Naive thymus-derived CD8-positive, alpha-beta T cell (primary cell): ENCODE data around the gene ZNF532. TPM values are rescaled to one million over a fixed set of nuclear protein-coding genes. Genes with fewer than 3 reads are reported as not detected.
"Not testable (repeated sequence)": the region's sequence is repeated elsewhere in the genome, so short reads cannot be mapped to it uniquely, and the experiment has no call there.

ENCODE experiments used
- ATAC-seq, 2 donors: fragments of 150-1000 bp; cut with Tn5 transposase in 1 of 2; sonication (Bioruptor Pico), chemical (Tn5 transposase) in 1 of 2; 1 replicate in 1 of 2; 2 replicates in 1 of 2; pipeline ENCODE4 v1.10.0; 2021; ENCODE audit warnings: mild to moderate bottlenecking in 2 of 2, moderate library complexity in 2 of 2
- POLR2A ChIA-PET: fragments of 350-600 bp; sonication (Branson Sonifier 250); formaldehyde crosslinking; loops from one replicate; lab custom pipeline; 2021; ENCODE audit warnings: antibody characterized with exemption; lab: Charles Lee
- DNase-seq, 10 donors: peaks; one replicate each; pipeline versions ENCODE4 v3.0.0 to v3.0.0-alpha.2; 2020 to 2022
- H3K27ac Mint-ChIP-seq, 10 donors: one replicate each; pipeline ENCODE4 v1.8.0; 2020 to 2022; ENCODE audit warnings: mild to moderate bottlenecking in 10 of 10, mixed read lengths in 10 of 10, moderate library complexity in 4 of 10, inconsistent platforms in 1 of 10
- H3K27me3 Mint-ChIP-seq, 5 donors: one replicate each; pipeline ENCODE4 v1.8.0; 2021 to 2022; ENCODE audit warnings: mixed read lengths in 5 of 5
- H3K36me3 Mint-ChIP-seq, 3 donors: one replicate each; pipeline ENCODE4 v1.8.0; 2020 to 2022; ENCODE audit warnings: mixed read lengths in 3 of 3, mild to moderate bottlenecking in 2 of 3, inconsistent platforms in 1 of 3
- H3K4me1 Mint-ChIP-seq, 4 donors: one replicate each; pipeline ENCODE4 v1.8.0; 2021 to 2022; ENCODE audit warnings: mixed read lengths in 4 of 4
- H3K4me3 Mint-ChIP-seq, 10 donors: one replicate each; pipeline ENCODE4 v1.8.0; 2020 to 2022; ENCODE audit warnings: mild to moderate bottlenecking in 10 of 10, mixed read lengths in 10 of 10, moderate library complexity in 6 of 10, inconsistent platforms in 1 of 10
- H3K9me3 Mint-ChIP-seq, 9 donors: one replicate each; pipeline ENCODE4 v1.8.0; 2020 to 2022; ENCODE audit warnings: mixed read lengths in 9 of 9, mild to moderate bottlenecking in 3 of 9, inconsistent platforms in 1 of 9, moderate library complexity in 1 of 9
- polyA plus RNA-seq, 3 donors: library from polyadenylated mRNA; unstranded; fragments of 300-500 nt; fragmentation: Illumina TruSeq; gene quantifications; one replicate each; pipeline ENCODE4 v1.2.3, GENCODE V29; 2021
- total RNA-seq, 8 experiments: library from RNA in 2 of 8; stranded (reverse) in 2 of 8; gene quantifications; one replicate each; pipeline ENCODE4 v1.2.3 and lab custom pipeline; 2021 to 2026

ZNF532 gene
- total and polyA plus RNA-seq, 5 experiments from 2014 or later = 0.07 to 7.8 (median 3.8) TPM; not detected in 1

GRCh38 chr18:58851856-58852255 is 12.8 kb upstream of the ZNF532 start:
- POLR2A ChIA-PET = no interaction called here
- ATAC-seq (no peak), DNase-seq (no peak)
- Mint-ChIP-seq H3K36me3 (peaks cover 0 to 9% (median 0%) of the 10 kb centered on the region in 3 donors), H3K27ac (peak overlapping the region in 1 of 10 donors; percentile 30), H3K27me3 (peaks cover 36 to 64% (median 41%) of the 10 kb centered on the region in 5 donors), H3K4me1 (peaks cover 0 to 5% (median 0%) of the 10 kb centered on the region in 4 donors), H3K9me3 (peaks cover 0 to 14% (median 0%) of the 10 kb centered on the region in 9 donors), H3K4me3 (no peak overlapping the region)

- Mint-ChIP-seq H3K9me3 (peaks cover 0 to 11% (median 0%) of the 10 kb centered on the region in 9 donors), H3K36me3 (peaks cover 0 to 8% (median 0%) of the 10 kb centered on the region in 3 donors), H3K4me3 (no peak overlapping the region), H3K27ac (no peak overlapping the region), H3K27me3 (peaks cover 36 to 58% (median 38%) of the 10 kb centered on the region in 5 donors), H3K4me1 (peaks cover 0 to 4% (median 0%) of the 10 kb centered on the region in 4 donors)
- DNase-seq (no peak), ATAC-seq (no peak)
- POLR2A ChIA-PET = no interaction called here
These were observed 12.0 kb upstream of the ZNF532 start for GRCh38 chr18:58852629-58853028.

GRCh38 chr18:58853561-58853960 is 11.1 kb upstream of the ZNF532 start:
- DNase-seq (no peak), ATAC-seq (no peak)
- POLR2A ChIA-PET = no interaction called here
- Mint-ChIP-seq H3K9me3 (peaks cover 0 to 4% (median 0%) of the 10 kb centered on the region in 9 donors), H3K27me3 (peaks cover 30 to 55% (median 35%) of the 10 kb centered on the region in 5 donors), H3K4me3 (no peak overlapping the region), H3K27ac (no peak overlapping the region), H3K36me3 (peaks cover 0 to 5% (median 0%) of the 10 kb centered on the region in 3 donors), H3K4me1 (no peaks in the 10 kb centered on the region)

GRCh38 chr18:58855521-58855920 is 9.2 kb upstream of the ZNF532 start:
- H3K4me1 Mint-ChIP-seq, DNase-seq, POLR2A ChIA-PET, ATAC-seq, H3K27ac Mint-ChIP-seq, H3K4me3 Mint-ChIP-seq, H3K36me3 Mint-ChIP-seq, H3K9me3 Mint-ChIP-seq: not testable (repeated sequence)
- H3K27me3 Mint-ChIP-seq = peaks cover 30 to 62% (median 35%) of the 10 kb centered on the region in 5 donors

GRCh38 chr18:58856881-58857280 is 7.8 kb upstream of the ZNF532 start:
- POLR2A ChIA-PET = no interaction called here
- H3K27me3 Mint-ChIP-seq = peaks cover 27 to 62% (median 37%) of the 10 kb centered on the region in 5 donors

GRCh38 chr18:58858591-58859468 is 5.8 kb upstream of the ZNF532 start:
- POLR2A ChIA-PET = no interaction called here
- no peak for DNase-seq
- Mint-ChIP-seq H3K36me3 (peaks cover 0 to 6% (median 0%) of the 10 kb centered on the region in 3 donors), H3K9me3 (peaks cover 0 to 2% (median 0%) of the 10 kb centered on the region in 9 donors), H3K4me1 (peaks cover 0 to 5% (median 2%) of the 10 kb centered on the region in 4 donors), H3K4me3 (no peak overlapping the region), H3K27ac (no peak overlapping the region), H3K27me3 (peaks cover 30 to 54% (median 38%) of the 10 kb centered on the region in 5 donors)
- ATAC-seq = no peak

More at GRCh38 chr18:58856881-58857280, 7.8 kb upstream of the ZNF532 start:
- DNase-seq (no peak), ATAC-seq (no peak)
- Mint-ChIP-seq H3K9me3 (peaks cover 0 to 2% (median 0%) of the 10 kb centered on the region in 9 donors), H3K4me1 (no peaks in the 10 kb centered on the region), H3K27ac (no peak overlapping the region), H3K4me3 (no peak overlapping the region), H3K36me3 (peaks cover 0 to 5% (median 0%) of the 10 kb centered on the region in 3 donors)

GRCh38 chr18:58859907-58860306 is 4.8 kb upstream of the ZNF532 start:
- POLR2A ChIA-PET = no interaction called here
- peaks cover 0 to 2% (median 0%) of the 10 kb centered on the region in 9 donors for H3K9me3 Mint-ChIP-seq

GRCh38 chr18:58860747-58861231 is 3.9 kb upstream of the ZNF532 start:
- H3K27me3 Mint-ChIP-seq = peaks cover 37 to 71% (median 50%) of the 10 kb centered on the region in 5 donors
- H3K9me3 Mint-ChIP-seq = peaks cover 0 to 2% (median 0%) of the 10 kb centered on the region in 9 donors
- POLR2A ChIA-PET = no interaction called here
- H3K4me3 Mint-ChIP-seq = no peak overlapping the region
- no peak overlapping the region for H3K27ac Mint-ChIP-seq
- H3K4me1 Mint-ChIP-seq = peaks cover 0 to 15% (median 7%) of the 10 kb centered on the region in 4 donors
- ATAC-seq (no peak), DNase-seq (no peak)
- peaks cover 0 to 6% (median 0%) of the 10 kb centered on the region in 3 donors for H3K36me3 Mint-ChIP-seq

More at GRCh38 chr18:58859907-58860306, 4.8 kb upstream of the ZNF532 start:
- peaks cover 0 to 13% (median 6%) of the 10 kb centered on the region in 4 donors for H3K4me1 Mint-ChIP-seq
- no peak overlapping the region for H3K27ac Mint-ChIP-seq
- ATAC-seq (no peak), DNase-seq (no peak)
- peaks cover 31 to 62% (median 42%) of the 10 kb centered on the region in 5 donors for H3K27me3 Mint-ChIP-seq
- H3K4me3 Mint-ChIP-seq = no peak overlapping the region
- peaks cover 0 to 6% (median 0%) of the 10 kb centered on the region in 3 donors for H3K36me3 Mint-ChIP-seq

GRCh38 chr18:58861353-58861752 is 3.3 kb upstream of the ZNF532 start:
- POLR2A ChIA-PET = no interaction called here
- no peak for DNase-seq
- Mint-ChIP-seq H3K9me3 (peaks cover 0 to 2% (median 0%) of the 10 kb centered on the region in 9 donors), H3K36me3 (peaks cover 0 to 6% (median 0%) of the 10 kb centered on the region in 3 donors), H3K27me3 (peaks cover 40 to 77% (median 54%) of the 10 kb centered on the region in 5 donors), H3K4me1 (peaks cover 0 to 15% (median 7%) of the 10 kb centered on the region in 4 donors), H3K27ac (no peak overlapping the region), H3K4me3 (peak overlapping the region in 1 of 10 donors; percentile 7)
- no peak for ATAC-seq

- H3K4me1 Mint-ChIP-seq = peaks cover 0 to 15% (median 7%) of the 10 kb centered on the region in 4 donors
- POLR2A ChIA-PET = no interaction called here
- DNase-seq (no peak), ATAC-seq (no peak)
- H3K9me3 Mint-ChIP-seq = peaks cover 0 to 2% (median 0%) of the 10 kb centered on the region in 9 donors
- peak overlapping the region in 3 of 10 donors; percentile 46 to 77 (median 46) for H3K4me3 Mint-ChIP-seq
- H3K36me3 Mint-ChIP-seq = peaks cover 0 to 6% (median 0%) of the 10 kb centered on the region in 3 donors
- H3K27ac Mint-ChIP-seq = no peak overlapping the region
- peaks cover 40 to 82% (median 58%) of the 10 kb centered on the region in 5 donors for H3K27me3 Mint-ChIP-seq
These were observed 2.8 kb upstream of the ZNF532 start for GRCh38 chr18:58861861-58862301.

- ATAC-seq (no peak), DNase-seq (no peak)
- POLR2A ChIA-PET = no interaction called here
- peaks cover 40 to 87% (median 59%) of the 10 kb centered on the region in 5 donors for H3K27me3 Mint-ChIP-seq
- H3K27ac Mint-ChIP-seq = peak overlapping the region in 4 of 10 donors; percentile 50 to 86 (median 80)
- peaks cover 0 to 2% (median 0%) of the 10 kb centered on the region in 9 donors for H3K9me3 Mint-ChIP-seq
- peaks cover 0 to 15% (median 7%) of the 10 kb centered on the region in 4 donors for H3K4me1 Mint-ChIP-seq
- H3K36me3 Mint-ChIP-seq = peaks cover 0 to 6% (median 0%) of the 10 kb centered on the region in 3 donors
- peak overlapping the region; percentile 46 to 82 (median 76) for H3K4me3 Mint-ChIP-seq
These were observed 2.3 kb upstream of the ZNF532 start for GRCh38 chr18:58862356-58862755.

GRCh38 chr18:58862851-58863538 is 1.7 kb upstream of the ZNF532 start:
- DNase-seq = peak in 3 of 10 donors; percentile 1 to 24 (median 21)
- peak overlapping the region in 8 of 10 donors; percentile 23 to 86 (median 52) for H3K27ac Mint-ChIP-seq
- peaks cover 0 to 9% (median 0%) of the 10 kb centered on the region in 3 donors for H3K36me3 Mint-ChIP-seq
- H3K4me3 Mint-ChIP-seq = peak overlapping the region; percentile 46 to 82 (median 76)
- POLR2A ChIA-PET = no interaction called here
- peaks cover 0 to 2% (median 0%) of the 10 kb centered on the region in 9 donors for H3K9me3 Mint-ChIP-seq
- H3K4me1 Mint-ChIP-seq = peaks cover 0 to 15% (median 7%) of the 10 kb centered on the region in 4 donors
- H3K27me3 Mint-ChIP-seq = peaks cover 44 to 91% (median 66%) of the 10 kb centered on the region in 5 donors
- ATAC-seq = peak; percentile 31 to 46
